K562 treated with DMSO at 1 percent for 4 hours (cell line): ENCODE data around the gene OR7G3. TPM values are rescaled to one million over a fixed set of nuclear protein-coding genes. Genes with fewer than 3 reads are reported as not detected.

Source experiments
- total RNA-seq: library from RNA; unstranded; fragments of 300-600 nt; gene quantifications from 2 replicates; pipeline ENCODE4 v1.2.3, GENCODE V29; 2022; ENCODE audit not compliant: insufficient read depth

OR7G3 gene
- not detected in 2 replicates for total RNA-seq

DNA sequence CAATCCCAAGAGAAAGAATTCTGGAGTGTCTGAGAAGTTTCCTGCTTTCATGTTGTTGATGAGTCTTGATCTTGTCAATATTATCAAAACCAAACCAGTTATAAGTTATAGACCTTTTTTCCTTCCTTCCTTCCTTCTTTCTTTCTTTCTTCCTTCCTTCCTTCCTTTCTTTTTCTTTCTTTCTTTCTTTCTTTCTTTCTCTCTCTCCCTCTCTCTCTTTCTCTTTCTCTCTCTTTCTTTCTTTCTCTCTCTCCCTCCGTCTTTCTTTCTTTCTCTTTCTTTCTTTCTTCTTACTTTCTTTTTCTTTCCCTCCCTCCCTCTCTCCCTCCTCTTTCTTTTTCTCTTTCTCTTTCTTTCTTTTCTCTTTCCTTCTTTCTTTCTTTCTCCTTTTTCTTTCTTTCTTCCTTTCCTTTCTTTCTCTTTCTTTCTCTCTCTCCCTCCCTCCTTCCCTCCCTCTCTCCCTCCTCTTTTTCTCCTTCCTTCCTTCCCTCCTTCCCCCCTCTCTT lies at the start of gene OR7G3:
TSS of gene OR7G3 (minus strand) at position 51 of the 506 bp plus-strand sequence. CDS start at position 51, 0 bp downstream.

DNA sequence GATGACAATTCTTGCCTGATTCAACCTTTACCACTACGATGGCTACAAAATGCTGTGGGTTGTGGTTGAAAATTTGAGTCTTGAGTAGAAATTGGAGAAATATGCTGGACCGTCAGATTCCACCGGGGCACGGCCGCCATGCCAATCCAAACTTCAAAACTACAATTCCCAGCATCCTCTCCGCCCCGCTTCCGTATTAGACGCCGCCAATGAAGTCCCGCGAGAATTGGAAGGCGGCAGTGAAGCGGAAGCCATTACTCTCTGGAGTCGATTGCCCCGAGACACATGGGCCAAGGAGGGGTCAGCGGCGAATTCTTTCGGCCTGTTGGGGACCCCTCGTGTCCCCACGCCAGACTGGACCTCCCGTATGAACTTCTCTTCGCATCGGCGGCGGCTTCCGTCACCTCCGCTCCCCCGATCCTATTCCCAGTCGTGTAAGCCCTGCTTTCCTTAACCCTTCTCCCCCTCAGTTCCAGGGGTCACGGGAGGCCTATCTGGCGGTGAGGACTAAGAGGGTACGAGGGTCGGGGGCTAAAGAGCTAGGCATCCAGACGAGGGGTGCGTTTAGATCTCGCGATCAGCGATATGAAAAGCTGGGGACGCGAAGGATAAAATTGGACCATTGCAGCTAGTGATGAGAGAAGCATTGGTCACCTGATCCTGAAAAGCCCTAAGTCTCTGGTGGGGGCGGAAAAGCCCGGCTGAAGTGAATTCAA lies 13.6 kb upstream of the OR7G3 start, which contains the start of gene ZNF317:
TSS of gene ZNF317 (plus strand) at position 239 of the 716 bp plus-strand sequence. CDS start 15,620 bp downstream, outside the sequence.

GRCh38 chr19:9115307-9115813 lies 11.4 kb downstream of the OR7G3 start, which contains the start of gene OR7G1:
Gene OR7G1 (minus strand): TSS chr19:9115763. CDS start chr19:9115763, 0 bp downstream.

DNA sequence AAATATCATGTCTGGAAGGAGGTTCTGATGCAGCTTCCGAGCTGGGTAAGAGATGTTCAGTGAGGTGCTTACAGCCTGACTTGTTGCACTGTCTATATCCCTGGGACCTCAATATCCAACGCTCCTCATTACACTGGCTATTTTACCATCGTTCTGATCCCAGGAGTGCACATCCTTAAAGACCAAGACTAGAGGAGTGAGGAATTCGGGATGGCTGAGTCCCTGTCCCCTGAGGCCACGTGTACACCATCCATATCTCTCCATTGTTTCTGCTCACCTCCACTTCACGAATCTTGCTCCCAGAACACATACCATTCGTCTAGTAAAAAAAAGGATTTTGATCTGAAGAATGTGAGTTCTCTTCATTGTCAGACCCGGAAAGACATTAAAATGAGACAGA lies 19.4 kb downstream of the OR7G3 start, which contains the start of gene OR7G2:
TSS of gene OR7G2 (minus strand) at position 101 of the 400 bp plus-strand sequence. CDS start 4,232 bp downstream, outside the sequence.

GRCh38 chr19:9086761-9087160 lies 40.0 kb downstream of the OR7G3 start, which contains the start of gene OR1M1:
Gene OR1M1 (plus strand): TSS chr19:9087061. CDS start chr19:9093245, 6,184 bp downstream.

Other genes starting within 250 kb of the OR7G3 start
- not detected in 2 replicates for gene MUC16, start 116.5 kb downstream of the OR7G3 start, total RNA-seq
- gene OR1M1, start 39.9 kb downstream of the OR7G3 start, total RNA-seq: not detected in 2 replicates
- gene OR7G2, start 19.5 kb downstream of the OR7G3 start, total RNA-seq: not detected in 2 replicates
- gene OR7G1, start 11.2 kb downstream of the OR7G3 start, total RNA-seq: not detected in 2 replicates
- gene ZNF317, start 13.4 kb upstream of the OR7G3 start, total RNA-seq: 18.9 and 23.6 TPM in 2 replicates
- 0.85 and 0.87 TPM in 2 replicates for gene OR7D2, start 52.0 kb upstream of the OR7G3 start, total RNA-seq
- gene OR7D4, start 92.6 kb upstream of the OR7G3 start, total RNA-seq: not detected in 2 replicates
- gene OR7E24, start 124.0 kb upstream of the OR7G3 start, total RNA-seq: not detected in 2 replicates
- gene ZNF699, start 182.9 kb upstream of the OR7G3 start, total RNA-seq: 0.98 and 3.8 TPM in 2 replicates
- gene ZNF559, start 197.2 kb upstream of the OR7G3 start, total RNA-seq: 8.3 and 8.8 TPM in 2 replicates
- 0.97 and 1.9 TPM in 2 replicates for gene ZNF177, start 236.1 kb upstream of the OR7G3 start, total RNA-seq